Rectal smooth muscle tissue (tissue), 1 donor: ENCODE data around the gene SLC16A9.

ENCODE experiments used
- H3K27ac ChIP-seq: one replicate; pipeline ENCODE4 v1.7.0; 2013; ENCODE audit warnings: low read depth, low read length, inconsistent platforms
- H3K27me3 ChIP-seq: one replicate; pipeline ENCODE4 v1.7.0; 2013; ENCODE audit warnings: low read length; ENCODE audit not compliant: control insufficient read depth, insufficient read depth
- H3K36me3 ChIP-seq: one replicate; pipeline ENCODE4 v1.7.0; 2013; ENCODE audit warnings: low read length; ENCODE audit not compliant: control insufficient read depth, insufficient read depth
- H3K4me1 ChIP-seq: one replicate; pipeline ENCODE4 v1.7.0; 2013; ENCODE audit warnings: low read length; ENCODE audit not compliant: control insufficient read depth, insufficient read depth
- H3K4me3 ChIP-seq: one replicate; pipeline ENCODE4 v1.7.0; 2013; ENCODE audit warnings: low read length
- H3K9ac ChIP-seq: one replicate; pipeline ENCODE4 v1.7.0; 2013; ENCODE audit warnings: low read length

The SLC16A9 gene

GRCh38 chr10:59617996-59618395 lies 91.7 kb downstream of the SLC16A9 start:
- Histone ChIP-seq H3K4me1 (no peaks in the 10 kb centered on the region), H3K9ac (no peak overlapping the region), H3K27me3 (no peaks in the 10 kb centered on the region), H3K36me3 (no peaks in the 10 kb centered on the region), H3K4me3 (no peak overlapping the region), H3K27ac (no peak overlapping the region)

GRCh38 chr10:59611048-59611447 lies 98.6 kb downstream of the SLC16A9 start:
- no peak overlapping the region for H3K27ac ChIP-seq
- H3K36me3 ChIP-seq: no peaks in the 10 kb centered on the region
- no peak overlapping the region for H3K9ac ChIP-seq
- no peaks in the 10 kb centered on the region for H3K4me1 ChIP-seq
- no peaks in the 10 kb centered on the region for H3K27me3 ChIP-seq
- no peak overlapping the region for H3K4me3 ChIP-seq

GRCh38 chr10:59607970-59608369 lies 101.7 kb downstream of the SLC16A9 start:
- no peaks in the 10 kb centered on the region for H3K27me3 ChIP-seq
- no peak overlapping the region for H3K27ac ChIP-seq
- H3K36me3 ChIP-seq: no peaks in the 10 kb centered on the region
- H3K9ac ChIP-seq: no peak overlapping the region
- H3K4me1 ChIP-seq: no peaks in the 10 kb centered on the region
- H3K4me3 ChIP-seq: no peak overlapping the region

GRCh38 chr10:59606551-59606961 lies 103.1 kb downstream of the SLC16A9 start:
- no peaks in the 10 kb centered on the region for H3K36me3 ChIP-seq
- no peak overlapping the region for H3K4me3 ChIP-seq
- H3K9ac ChIP-seq: no peak overlapping the region
- no peaks in the 10 kb centered on the region for H3K4me1 ChIP-seq
- no peaks in the 10 kb centered on the region for H3K27me3 ChIP-seq
- no peak overlapping the region for H3K27ac ChIP-seq

GRCh38 chr10:59601985-59602384 lies 107.7 kb downstream of the SLC16A9 start:
- Histone ChIP-seq H3K4me1 (no peaks in the 10 kb centered on the region), H3K36me3 (no peaks in the 10 kb centered on the region), H3K9ac (no peak overlapping the region), H3K27ac (no peak overlapping the region), H3K27me3 (no peaks in the 10 kb centered on the region), H3K4me3 (no peak overlapping the region)
